GM23338 (cell line): Measurements from ENCODE around the gene THRB.

ENCODE experiments used
- CREB1 ChIP-seq: fragments of 250-450 bp; sonication (Bioruptor Pico); IDR thresholded peaks from 2 replicates; pipeline ENCODE4 v1.5.0; 2020; ENCODE audit warnings: low read depth, mild to moderate bottlenecking, moderate library complexity
- CTCF ChIP-seq, 2 experiments: fragments of 200-600 bp in 1 of 2; sonication (generic) in 1 of 2; conservative IDR thresholded peaks; 2 replicates each; pipeline versions ENCODE4 v1.5.1 to v1.6.1; 2016 to 2017; ENCODE audit warnings: antibody characterized with exemption in 2 of 2, low read depth in 2 of 2, mild to moderate bottlenecking in 2 of 2, moderate library complexity in 1 of 2
- EZH2 ChIP-seq: fragments of 200-600 bp; sonication (generic); IDR thresholded peaks from one replicate; pipeline ENCODE4 v1.8.0; 2017; ENCODE audit warnings: antibody characterized with exemption, mild to moderate bottlenecking, low read depth; ENCODE audit not compliant: unreplicated experiment
- EZH2phosphoT487 ChIP-seq: fragments of 200-600 bp; sonication (generic); IDR thresholded peaks from one replicate; pipeline ENCODE4 v1.8.1; 2018; ENCODE audit warnings: antibody characterized with exemption; ENCODE audit not compliant: unreplicated experiment
- JUNB ChIP-seq: IDR thresholded peaks from one replicate; pipeline ENCODE4 v1.6.1; 2016; ENCODE audit warnings: antibody characterized with exemption; ENCODE audit not compliant: unreplicated experiment
- NANOG ChIP-seq: IDR thresholded peaks from 2 replicates; pipeline ENCODE4 v1.6.1; 2016; ENCODE audit warnings: antibody characterized with exemption, borderline replicate concordance
- POLR2AphosphoS5 ChIP-seq: IDR thresholded peaks from 2 replicates; pipeline ENCODE4 v1.6.1; 2016; ENCODE audit warnings: antibody characterized with exemption, low read depth
- REST ChIP-seq: IDR thresholded peaks from one replicate; pipeline ENCODE4 v1.6.1; 2018; ENCODE audit warnings: antibody characterized with exemption; ENCODE audit not compliant: unreplicated experiment
- ZNF114 ChIP-seq: fragments of 250-450 bp; sonication (Bioruptor Pico); IDR thresholded peaks from 2 replicates; pipeline ENCODE4 v1.5.0; 2020; ENCODE audit warnings: mild to moderate bottlenecking, moderate library complexity
- ZNF331 ChIP-seq: fragments of 250-450 bp; sonication (Bioruptor Pico); IDR thresholded peaks from 2 replicates; pipeline ENCODE4 v1.5.0; 2020; ENCODE audit warnings: low read depth, mild to moderate bottlenecking, moderate library complexity
- ZNF462 ChIP-seq: fragments of 250-450 bp; sonication (Bioruptor Pico); IDR thresholded peaks from 2 replicates; pipeline ENCODE4 v1.5.0; 2020; ENCODE audit warnings: mild to moderate bottlenecking, moderate library complexity

GRCh38 chr3:24310887-24311286 is 183.8 kb downstream of the THRB start:
- TF ChIP-seq JUNB: no peak
- TF ChIP-seq EZH2: no peak
- no peak for TF ChIP-seq CTCF (conservative IDR thresholded peaks at IDR 0.05; ENCODE audit: low read depth in 2 of 2)
- no peak for TF ChIP-seq REST
- no peak for TF ChIP-seq CREB1 (CRISPR knock-in tag)
- TF ChIP-seq POLR2AphosphoS5: no peak
- no peak for TF ChIP-seq EZH2phosphoT487
- TF ChIP-seq NANOG: no peak
- no peak for TF ChIP-seq ZNF462
- TF ChIP-seq ZNF331 (CRISPR knock-in tag): no peak
- TF ChIP-seq ZNF114 (CRISPR knock-in tag): no peak
